Loucy (cell line): ENCODE data around the gene LRRC27.

ENCODE experiments used
- EZH2phosphoT487 ChIP-seq: fragments of 200-600 bp; IDR thresholded peaks from 2 replicates; pipeline ENCODE4 v1.6.1; 2018; ENCODE audit warnings: antibody characterized with exemption, mild to moderate bottlenecking, moderate library complexity, borderline replicate concordance
- TF ChIP-seq, protein P1 (sequence below): fragments of 200-600 bp; sonication (generic); conservative IDR thresholded peaks from 2 replicates; pipeline ENCODE4 v1.5.1; 2014; ENCODE audit warnings: mild to moderate bottlenecking, antibody characterized with exemption, low read length

DNA sequence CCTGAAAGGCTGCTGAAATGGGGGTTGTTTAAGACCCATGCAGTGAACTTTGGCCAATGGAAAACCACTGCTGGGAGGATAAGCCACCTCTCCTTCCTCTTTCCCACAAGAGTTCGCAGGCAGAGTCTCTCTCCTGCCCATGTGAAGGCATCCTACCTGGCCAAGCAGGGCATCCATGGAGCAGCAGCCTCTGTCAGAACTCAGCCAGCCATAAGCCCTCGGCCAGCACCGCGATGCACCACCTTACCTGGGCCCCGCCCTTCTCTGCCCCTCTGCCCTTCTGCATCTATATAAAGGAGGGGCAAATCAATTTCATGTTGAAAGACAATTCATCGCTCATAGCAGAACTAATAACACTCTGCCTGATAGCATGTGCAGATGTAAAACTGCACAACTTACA is 18.1 kb upstream of the LRRC27 start:
- TF ChIP-seq, protein P1, sequence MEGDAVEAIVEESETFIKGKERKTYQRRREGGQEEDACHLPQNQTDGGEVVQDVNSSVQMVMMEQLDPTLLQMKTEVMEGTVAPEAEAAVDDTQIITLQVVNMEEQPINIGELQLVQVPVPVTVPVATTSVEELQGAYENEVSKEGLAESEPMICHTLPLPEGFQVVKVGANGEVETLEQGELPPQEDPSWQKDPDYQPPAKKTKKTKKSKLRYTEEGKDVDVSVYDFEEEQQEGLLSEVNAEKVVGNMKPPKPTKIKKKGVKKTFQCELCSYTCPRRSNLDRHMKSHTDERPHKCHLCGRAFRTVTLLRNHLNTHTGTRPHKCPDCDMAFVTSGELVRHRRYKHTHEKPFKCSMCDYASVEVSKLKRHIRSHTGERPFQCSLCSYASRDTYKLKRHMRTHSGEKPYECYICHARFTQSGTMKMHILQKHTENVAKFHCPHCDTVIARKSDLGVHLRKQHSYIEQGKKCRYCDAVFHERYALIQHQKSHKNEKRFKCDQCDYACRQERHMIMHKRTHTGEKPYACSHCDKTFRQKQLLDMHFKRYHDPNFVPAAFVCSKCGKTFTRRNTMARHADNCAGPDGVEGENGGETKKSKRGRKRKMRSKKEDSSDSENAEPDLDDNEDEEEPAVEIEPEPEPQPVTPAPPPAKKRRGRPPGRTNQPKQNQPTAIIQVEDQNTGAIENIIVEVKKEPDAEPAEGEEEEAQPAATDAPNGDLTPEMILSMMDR, result no peak
- TF ChIP-seq EZH2phosphoT487, result no peak
